Loucy (cell line): Measurements from ENCODE around the gene CDH13.

ENCODE experiments used
- H2AFZ ChIP-seq: fragments of 200-600 bp; sonication (generic); 2 replicates; pipeline ENCODE4 v1.6.0; 2016; ENCODE audit warnings: antibody characterized with exemption, mild to moderate bottlenecking, low read length, moderate library complexity
- H3F3A ChIP-seq: fragments of 200-600 bp; 2 replicates; pipeline ENCODE4 v1.6.0; 2016; ENCODE audit warnings: antibody characterized with exemption, low read depth, mild to moderate bottlenecking
- H3K27me3 ChIP-seq: fragments of 200-600 bp; sonication (generic); 2 replicates; pipeline ENCODE4 v1.6.1; 2014; ENCODE audit warnings: low read length, mild to moderate bottlenecking; ENCODE audit not compliant: insufficient read depth, poor library complexity, severe bottlenecking
- H3K36me3 ChIP-seq: fragments of 200-600 bp; sonication (generic); 2 replicates; pipeline ENCODE4 v1.6.1; 2016; ENCODE audit warnings: low read length; ENCODE audit not compliant: insufficient read depth
- H3K4me1 ChIP-seq: fragments of 200-600 bp; sonication (generic); 2 replicates; pipeline ENCODE4 v1.5.1; 2014; ENCODE audit warnings: low read length, mild to moderate bottlenecking; ENCODE audit not compliant: insufficient read depth, poor library complexity, severe bottlenecking
- H3K4me2 ChIP-seq: fragments of 200-600 bp; sonication (generic); 2 replicates; pipeline ENCODE4 v1.6.0; 2014; ENCODE audit warnings: antibody characterized with exemption, low read length, low read depth, mild to moderate bottlenecking; ENCODE audit not compliant: poor library complexity, severe bottlenecking
- H3K4me3 ChIP-seq: fragments of 200-600 bp; sonication (generic); 2 replicates; pipeline ENCODE4 v1.5.1; 2014; ENCODE audit warnings: low read length, mild to moderate bottlenecking, mixed read lengths; ENCODE audit not compliant: poor library complexity, severe bottlenecking
- H3K79me2 ChIP-seq: fragments of 200-600 bp; sonication (generic); 2 replicates; pipeline ENCODE4 v1.6.1; 2014; ENCODE audit warnings: low read length; ENCODE audit not compliant: insufficient read depth
- H3K9ac ChIP-seq: fragments of 200-600 bp; sonication (generic); 2 replicates; pipeline ENCODE4 v1.6.0; 2014; ENCODE audit warnings: mild to moderate bottlenecking, low read depth, low read length, moderate library complexity; ENCODE audit not compliant: poor library complexity, severe bottlenecking
- H3K9me2 ChIP-seq: fragments of 200-600 bp; sonication (generic); replicated peaks from 2 replicates; pipeline ENCODE4 v1.6.1; 2016; ENCODE audit warnings: low read depth, low read length, mixed read lengths
- H3K9me3 ChIP-seq: fragments of 200-600 bp; sonication (generic); 2 replicates; pipeline ENCODE4 v1.6.1; 2014; ENCODE audit warnings: mild to moderate bottlenecking, antibody characterized with exemption, low read length, low read depth; ENCODE audit not compliant: insufficient read depth
- H4K20me1 ChIP-seq: fragments of 200-600 bp; sonication (generic); 2 replicates; pipeline ENCODE4 v1.6.0; 2014; ENCODE audit warnings: antibody characterized with exemption, low read length, mild to moderate bottlenecking; ENCODE audit not compliant: insufficient read depth, poor library complexity, severe bottlenecking
- EZH2phosphoT487 ChIP-seq: fragments of 200-600 bp; IDR thresholded peaks from 2 replicates; pipeline ENCODE4 v1.6.1; 2018; ENCODE audit warnings: antibody characterized with exemption, mild to moderate bottlenecking, moderate library complexity, borderline replicate concordance
- TF ChIP-seq, protein P1 (sequence below): fragments of 200-600 bp; sonication (generic); conservative IDR thresholded peaks from 2 replicates; pipeline ENCODE4 v1.5.1; 2014; ENCODE audit warnings: mild to moderate bottlenecking, antibody characterized with exemption, low read length

Gene CDH13

DNA sequence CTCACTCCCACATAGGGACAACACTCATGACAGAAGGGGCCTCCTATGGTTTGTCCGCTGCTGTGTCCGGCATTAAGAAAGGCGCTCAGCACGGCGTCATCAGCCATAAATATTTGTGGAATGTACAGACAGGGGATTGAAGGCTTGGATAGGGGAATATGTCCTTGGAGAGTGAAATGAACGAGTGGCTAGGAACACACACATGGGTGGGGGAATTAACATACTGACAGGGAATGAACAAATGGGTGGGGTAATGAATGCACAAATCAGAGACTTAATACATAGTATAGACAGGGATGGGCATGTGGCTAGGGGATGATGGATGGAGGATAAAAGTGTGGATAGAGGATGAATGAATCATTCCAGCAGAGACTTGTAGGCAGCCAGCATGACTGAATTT is 1027.0 kb downstream of the CDH13 start:
- Histone ChIP-seq H3K4me2 (no peak overlapping the region), H3K9ac (no peak overlapping the region), H3K79me2 (no peaks in the 10 kb centered on the region), H4K20me1 (no peaks in the 10 kb centered on the region), H3F3A (no peaks in the 10 kb centered on the region), H3K27me3 (no peaks in the 10 kb centered on the region), H3K9me2 (no peaks in the 10 kb centered on the region), H3K9me3 (no peaks in the 10 kb centered on the region), H3K4me1 (no peaks in the 10 kb centered on the region), H2AFZ (no peak overlapping the region), H3K4me3 (no peak overlapping the region), H3K36me3 (no peaks in the 10 kb centered on the region)
- TF ChIP-seq, protein P1, sequence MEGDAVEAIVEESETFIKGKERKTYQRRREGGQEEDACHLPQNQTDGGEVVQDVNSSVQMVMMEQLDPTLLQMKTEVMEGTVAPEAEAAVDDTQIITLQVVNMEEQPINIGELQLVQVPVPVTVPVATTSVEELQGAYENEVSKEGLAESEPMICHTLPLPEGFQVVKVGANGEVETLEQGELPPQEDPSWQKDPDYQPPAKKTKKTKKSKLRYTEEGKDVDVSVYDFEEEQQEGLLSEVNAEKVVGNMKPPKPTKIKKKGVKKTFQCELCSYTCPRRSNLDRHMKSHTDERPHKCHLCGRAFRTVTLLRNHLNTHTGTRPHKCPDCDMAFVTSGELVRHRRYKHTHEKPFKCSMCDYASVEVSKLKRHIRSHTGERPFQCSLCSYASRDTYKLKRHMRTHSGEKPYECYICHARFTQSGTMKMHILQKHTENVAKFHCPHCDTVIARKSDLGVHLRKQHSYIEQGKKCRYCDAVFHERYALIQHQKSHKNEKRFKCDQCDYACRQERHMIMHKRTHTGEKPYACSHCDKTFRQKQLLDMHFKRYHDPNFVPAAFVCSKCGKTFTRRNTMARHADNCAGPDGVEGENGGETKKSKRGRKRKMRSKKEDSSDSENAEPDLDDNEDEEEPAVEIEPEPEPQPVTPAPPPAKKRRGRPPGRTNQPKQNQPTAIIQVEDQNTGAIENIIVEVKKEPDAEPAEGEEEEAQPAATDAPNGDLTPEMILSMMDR, result no peak
- no peak for TF ChIP-seq EZH2phosphoT487

DNA sequence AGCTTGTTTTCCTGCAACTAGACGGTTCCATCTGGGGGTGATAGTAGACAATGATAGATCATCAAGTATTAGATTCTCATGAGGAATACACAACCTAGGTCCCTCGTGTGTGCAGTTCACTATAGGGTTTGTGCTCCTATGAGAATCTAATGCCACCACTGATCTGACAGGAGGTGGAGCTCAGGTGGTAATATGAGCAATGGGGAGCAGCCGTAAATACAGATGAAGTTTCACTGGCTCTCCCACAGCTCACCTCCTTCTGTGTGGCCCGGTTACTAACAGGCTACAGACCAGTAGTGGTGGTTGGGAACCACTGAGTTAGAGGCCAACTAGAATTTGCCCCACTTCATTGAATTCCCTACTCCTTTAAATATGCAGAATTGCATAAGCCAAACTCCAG is 1033.5 kb downstream of the CDH13 start:
- Histone ChIP-seq H3K9me3 (no peaks in the 10 kb centered on the region), H3F3A (no peaks in the 10 kb centered on the region), H4K20me1 (no peaks in the 10 kb centered on the region), H3K79me2 (no peaks in the 10 kb centered on the region), H3K4me3 (no peak overlapping the region), H3K4me1 (no peaks in the 10 kb centered on the region), H3K9ac (no peak overlapping the region), H2AFZ (no peak overlapping the region), H3K27me3 (no peaks in the 10 kb centered on the region), H3K4me2 (no peak overlapping the region), H3K36me3 (no peaks in the 10 kb centered on the region), H3K9me2 (no peaks in the 10 kb centered on the region)
- no peak for TF ChIP-seq EZH2phosphoT487
- TF ChIP-seq, protein P1, result no peak

DNA sequence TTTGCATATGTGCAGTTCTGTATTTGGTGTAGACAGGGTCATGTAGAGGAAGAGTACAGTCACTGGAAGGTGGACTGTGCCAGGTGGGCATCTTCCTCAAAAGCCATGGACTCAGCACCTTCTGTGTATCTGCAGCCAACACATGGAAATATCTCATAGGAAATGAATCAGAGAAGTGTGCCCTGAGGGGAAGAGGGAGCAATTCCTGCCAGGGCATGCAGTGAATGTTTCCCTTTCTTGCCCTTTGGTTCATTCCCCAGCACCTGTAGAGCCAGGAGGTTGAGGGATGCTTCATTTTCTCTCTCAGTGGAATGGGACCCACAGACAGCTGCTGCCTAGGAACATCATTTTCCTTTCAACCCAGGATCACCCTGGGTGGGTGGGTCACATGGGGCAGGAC is 1034.9 kb downstream of the CDH13 start:
- H3K4me2 ChIP-seq, result no peak overlapping the region
- H3K4me3 ChIP-seq, result no peak overlapping the region
- H4K20me1 ChIP-seq, result no peaks in the 10 kb centered on the region
- no peaks in the 10 kb centered on the region for H3K27me3 ChIP-seq
- H3F3A ChIP-seq, result no peaks in the 10 kb centered on the region
- no peak for TF ChIP-seq EZH2phosphoT487
- TF ChIP-seq, protein P1, result no peak
- H3K4me1 ChIP-seq, result no peaks in the 10 kb centered on the region
- H2AFZ ChIP-seq, result no peak overlapping the region
- no peak overlapping the region for H3K9ac ChIP-seq
- H3K9me3 ChIP-seq, result no peaks in the 10 kb centered on the region
- H3K79me2 ChIP-seq, result no peaks in the 10 kb centered on the region
- no peaks in the 10 kb centered on the region for H3K36me3 ChIP-seq
- no peaks in the 10 kb centered on the region for H3K9me2 ChIP-seq
